C4-2B (cell line): ENCODE measurements around the gene ZWINT.

Source experiments
- CTCF ChIP-seq: fragments of 450-650 bp; conservative IDR thresholded peaks from 2 replicates; pipeline ENCODE4 v1.5.1; 2017; ENCODE audit warnings: mild to moderate bottlenecking
- ZFX ChIP-seq: fragments of 450-650 bp; IDR thresholded peaks from 2 replicates; pipeline ENCODE4 v1.6.1; 2017

- TF ChIP-seq CTCF, result no peak
- no peak for TF ChIP-seq ZFX
These were observed 9.0 kb downstream of the ZWINT start for GRCh38 chr10:56351909-56352630.
